Lung microvascular endothelial cell (primary cell): ENCODE measurements around the gene SMIM17. TPM values are rescaled to one million over a fixed set of nuclear protein-coding genes. Genes with fewer than 3 reads are reported as not detected.
"Not testable (repeated sequence)": the region's sequence is repeated elsewhere in the genome, so short reads cannot be mapped to it uniquely, and the experiment has no call there.

Experiments used
- DNase-seq, 2 donors: peaks; one replicate each; pipeline versions ENCODE4 v3.0.0 to v3.0.0-alpha.2; 2010; ENCODE audit warnings: low read depth in 2 of 2
- total RNA-seq: library from RNA; depleted of rRNA; stranded (reverse); fragments of >200 nt; gene quantifications from 2 replicates; pipeline ENCODE4 v1.2.1, GENCODE V29; 2014

Gene SMIM17
- total RNA-seq, 1 donor from 2014 or later, result 0.20 TPM

GRCh38 chr19:56660381-56661107 lies 17.6 kb downstream of the SMIM17 start:
- no peak for DNase-seq

- DNase-seq, result no peak
Measured at GRCh38 chr19:56661248-56661647, 18.3 kb downstream of the SMIM17 start.

DNA sequence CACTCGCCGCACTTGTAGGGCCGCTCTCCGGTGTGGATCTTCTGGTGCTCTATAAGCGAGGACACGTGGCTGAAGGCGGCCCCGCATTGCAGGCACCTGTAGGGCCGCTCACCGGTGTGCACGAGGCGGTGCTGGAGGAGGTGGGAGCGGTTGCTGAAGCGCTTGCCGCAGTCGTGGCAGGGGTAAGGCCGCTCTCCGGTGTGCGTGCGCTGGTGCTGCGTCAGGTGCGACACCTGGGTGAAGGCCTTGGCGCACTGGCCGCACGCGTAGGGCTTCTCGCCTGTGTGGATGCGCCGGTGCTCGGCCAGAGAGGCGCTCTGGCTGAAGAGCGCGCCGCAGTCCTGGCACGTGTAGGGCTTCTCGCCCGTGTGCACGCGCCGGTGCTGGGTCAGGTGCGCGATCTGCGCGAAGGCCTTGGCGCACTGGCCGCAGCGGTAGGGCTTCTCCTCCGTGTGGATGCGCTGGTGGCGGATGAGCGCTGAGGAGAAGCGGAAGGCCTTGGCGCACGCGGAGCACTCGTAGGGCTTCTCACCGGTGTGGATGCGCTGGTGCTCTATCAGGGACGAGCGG lies 21.1 kb downstream of the SMIM17 start:
- no peak for DNase-seq

DNA sequence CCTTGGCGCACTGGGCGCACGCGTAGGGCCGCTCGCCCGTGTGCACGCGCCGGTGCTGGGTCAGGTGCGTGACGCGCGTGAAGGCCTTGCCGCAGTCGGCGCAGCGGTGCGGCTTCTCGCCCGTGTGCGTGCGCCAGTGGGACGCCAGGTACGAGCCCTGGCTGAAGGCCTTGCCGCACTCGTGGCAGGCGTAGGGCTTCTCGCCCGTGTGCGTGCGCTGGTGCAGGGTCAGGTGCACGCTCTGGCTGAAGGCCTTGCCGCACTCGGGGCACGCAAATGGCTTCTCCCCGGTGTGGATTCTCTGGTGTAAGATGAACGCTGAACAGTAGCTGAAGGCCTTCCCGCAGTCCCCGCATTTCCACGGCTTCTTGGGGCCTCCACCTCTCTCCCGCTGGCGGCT lies 21.6 kb downstream of the SMIM17 start:
- DNase-seq, result no peak

DNA sequence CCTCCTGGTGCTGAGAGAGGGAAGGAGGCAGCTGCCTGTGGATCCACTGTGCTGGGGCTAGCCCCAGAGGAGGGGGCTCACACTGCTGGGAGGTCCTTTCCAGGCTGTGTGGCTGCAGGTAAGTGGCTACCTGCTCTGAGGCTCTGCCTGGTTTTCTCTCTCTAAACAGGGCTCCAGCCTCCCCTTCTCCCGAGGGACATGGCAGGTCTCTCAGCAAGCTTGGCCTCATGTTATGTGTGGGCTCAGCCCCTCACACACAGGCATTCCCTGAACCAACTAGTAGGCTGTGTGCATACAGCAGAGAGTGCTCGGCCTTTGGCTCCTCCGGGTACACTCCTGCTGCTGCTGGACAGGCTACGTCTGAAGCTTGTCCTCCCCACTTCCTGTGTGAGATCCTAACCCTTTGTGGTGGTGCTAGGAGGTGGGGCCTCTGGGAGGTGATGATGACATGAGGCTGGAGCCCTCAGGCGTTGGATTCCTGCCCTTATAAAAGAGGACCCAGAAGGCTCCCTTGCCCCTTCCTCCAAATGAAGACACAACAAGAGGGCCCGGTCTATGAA lies 24.4 kb downstream of the SMIM17 start:
- no peak for DNase-seq

- DNase-seq, result no peak
Measured at GRCh38 chr19:56668676-56669075, 25.7 kb downstream of the SMIM17 start.

- no peak for DNase-seq
Measured at GRCh38 chr19:56670401-56670960, 27.5 kb downstream of the SMIM17 start.

GRCh38 chr19:56670961-56671612 lies 28.1 kb downstream of the SMIM17 start:
- no peak for DNase-seq

DNA sequence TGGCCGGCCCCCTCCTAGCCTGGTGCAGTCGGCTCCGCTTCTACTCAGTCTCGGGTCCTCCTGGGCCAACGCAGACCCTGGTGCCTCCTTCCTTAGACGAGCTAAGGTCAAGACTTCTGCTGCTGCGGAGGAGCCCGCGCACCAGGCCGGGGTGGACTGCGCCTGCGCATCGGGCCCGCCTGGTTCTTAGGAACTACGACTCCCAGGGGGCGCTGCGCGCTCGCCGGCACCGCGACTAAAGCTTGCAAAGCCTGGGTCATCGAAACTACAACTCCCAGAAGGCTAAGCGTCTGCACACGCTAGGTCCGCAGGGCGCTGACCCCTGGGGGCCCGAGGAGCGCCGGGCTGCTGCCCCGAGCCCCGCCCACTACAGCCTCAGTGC lies 28.6 kb downstream of the SMIM17 start, which contains the start of gene ZNF835:
Gene ZNF835, minus strand, starts transcription at position 145 of the 382 bp plus-strand sequence. CDS start 6,559 bp downstream, outside the sequence.
- peak; percentile 23 to 27 for DNase-seq

DNA sequence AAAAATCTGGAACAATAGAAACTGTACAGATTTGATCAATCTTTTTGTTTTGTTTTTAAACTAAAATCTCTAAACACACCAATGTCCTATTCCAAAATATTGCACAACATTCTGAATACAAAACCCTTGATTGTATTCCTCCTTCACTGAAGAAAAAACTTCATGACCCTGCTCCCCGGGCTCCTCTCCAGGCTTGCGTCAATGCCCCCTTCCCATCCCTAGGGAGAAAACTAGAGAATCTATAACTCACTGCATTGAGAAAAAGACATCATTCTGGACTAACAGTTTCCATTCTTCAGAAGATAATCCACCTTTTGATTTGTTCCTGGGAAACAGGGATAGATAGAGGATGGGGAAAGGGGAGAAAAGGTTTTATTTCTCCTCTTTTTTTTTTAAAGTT lies 29.7 kb downstream of the SMIM17 start:
- DNase-seq, result not testable (repeated sequence)

GRCh38 chr19:56678205-56678604 lies 35.2 kb downstream of the SMIM17 start:
- DNase-seq, result no peak

GRCh38 chr19:56681702-56682101 lies 38.7 kb downstream of the SMIM17 start:
- DNase-seq, result no peak

DNA sequence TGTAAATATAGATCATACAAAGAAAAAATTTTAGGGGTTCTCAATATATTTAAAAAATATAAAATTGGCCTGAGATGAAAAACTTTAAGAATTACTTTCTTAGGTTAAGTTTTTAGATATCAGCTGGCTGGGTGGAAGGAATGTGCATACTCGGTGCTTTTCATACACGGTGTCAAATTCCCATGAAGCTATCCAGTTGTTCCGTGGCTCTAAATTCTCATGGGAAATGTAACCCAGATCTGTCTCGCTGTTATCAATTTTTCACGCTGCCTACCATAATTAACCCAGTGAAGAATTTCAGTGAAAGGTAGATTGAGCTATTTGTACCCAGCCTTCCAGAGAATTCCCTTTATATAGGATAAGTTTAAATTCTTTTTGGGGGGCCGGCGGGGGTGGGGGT lies 40.2 kb downstream of the SMIM17 start:
- DNase-seq, result no peak

DNA sequence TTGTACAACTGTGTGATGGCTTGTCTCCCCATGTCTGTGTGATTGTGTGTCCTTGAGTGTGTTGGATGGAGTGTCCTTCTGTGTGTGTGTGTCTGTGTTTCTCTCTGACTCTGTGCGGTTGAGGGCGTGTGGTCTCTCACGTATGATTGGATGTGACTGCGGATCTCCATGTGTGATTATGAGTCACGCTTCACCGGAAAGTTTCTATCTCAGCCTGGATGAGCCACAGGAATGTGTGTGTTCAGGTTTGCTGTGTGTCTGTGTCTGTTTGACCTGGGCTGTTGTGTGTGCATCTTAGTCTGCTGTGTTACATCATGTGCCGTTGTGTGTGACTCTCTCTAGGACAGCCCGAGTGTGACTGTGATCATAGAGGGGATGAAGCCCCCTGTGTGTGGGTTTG lies 44.1 kb downstream of the SMIM17 start:
- no peak for DNase-seq

DNA sequence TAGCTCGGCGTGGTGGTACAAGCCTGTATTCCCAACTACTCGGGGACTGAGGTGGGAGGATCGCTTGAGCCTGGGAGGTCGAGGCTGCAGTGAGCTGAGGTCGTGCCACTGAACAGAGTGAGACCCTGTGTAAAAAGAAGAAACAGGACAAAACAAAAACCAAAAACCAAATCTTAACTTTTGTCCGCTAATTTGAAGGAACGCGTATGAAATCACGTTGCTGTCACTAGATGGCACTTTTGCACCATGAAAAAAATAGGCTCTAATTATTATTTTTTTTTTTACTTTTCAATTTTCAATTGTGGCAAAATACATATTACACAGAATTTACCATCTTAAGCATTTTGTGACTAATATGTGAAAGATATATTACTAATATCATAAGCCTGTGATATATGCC lies 46.2 kb downstream of the SMIM17 start:
- DNase-seq, result no peak

- no peak for DNase-seq
Measured at GRCh38 chr19:56690670-56691069, 47.7 kb downstream of the SMIM17 start.

DNA sequence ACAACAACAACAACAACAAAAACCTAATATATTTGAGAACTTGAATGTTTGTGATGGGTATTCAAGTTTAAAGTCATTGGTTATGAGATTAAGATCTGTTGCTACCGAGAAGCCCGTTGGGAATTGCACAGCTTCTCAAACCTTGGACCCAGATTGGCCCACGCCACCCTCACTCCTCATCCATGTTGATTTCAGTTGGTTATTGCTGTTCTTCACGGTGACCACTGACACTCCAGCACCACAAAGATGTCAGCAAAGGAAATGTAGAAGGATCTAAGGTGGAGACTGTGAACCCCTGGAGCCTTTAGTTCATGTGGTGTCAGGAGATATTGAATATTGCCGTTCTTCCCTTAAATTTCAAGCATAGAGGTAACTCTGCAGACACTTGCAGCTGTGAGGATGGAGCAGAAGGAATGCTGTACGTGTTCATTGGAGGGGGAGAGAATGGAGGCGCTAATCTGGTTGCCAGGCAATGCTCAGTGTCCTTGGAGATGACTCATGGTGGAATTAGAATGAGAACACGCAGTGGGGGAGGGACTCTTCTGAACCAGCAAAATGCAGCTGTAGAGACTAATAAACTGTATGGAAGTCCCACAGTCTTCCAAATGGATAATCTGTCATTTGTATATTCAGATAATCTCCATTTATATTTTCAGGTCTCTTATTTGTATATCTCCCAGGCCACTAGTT lies 49.4 kb downstream of the SMIM17 start:
- no peak for DNase-seq

GRCh38 chr19:56699552-56699951 lies 56.6 kb downstream of the SMIM17 start:
- DNase-seq, result no peak

DNA sequence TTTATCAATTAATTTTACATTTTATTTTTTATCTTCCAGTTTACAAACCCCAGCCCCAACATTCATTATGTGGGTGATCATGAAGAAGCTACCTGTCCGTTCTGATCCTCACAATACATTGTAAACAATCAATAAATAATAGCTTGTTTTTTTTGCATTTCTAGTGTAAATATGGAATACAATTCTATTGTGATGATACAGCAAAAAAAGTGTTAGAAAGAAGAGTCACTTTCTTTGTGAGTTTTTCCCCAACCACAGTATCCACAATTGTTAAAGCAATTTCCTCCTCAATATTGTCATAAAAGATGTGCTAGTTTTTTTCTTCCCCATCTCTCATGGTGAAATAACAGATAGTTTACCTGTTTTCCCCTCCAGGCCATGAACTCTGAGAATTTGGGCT lies 58.9 kb downstream of the SMIM17 start:
- no peak for DNase-seq

- no peak for DNase-seq
Measured at GRCh38 chr19:56705939-56706338, 63.0 kb downstream of the SMIM17 start.
